Endodermal cell (in vitro differentiated cells): Measurements from ENCODE around the gene APOC4. TPM values are rescaled to one million over a fixed set of nuclear protein-coding genes. Genes with fewer than 3 reads are reported as not detected.
"Not testable (repeated sequence)": the region's sequence is repeated elsewhere in the genome, so short reads cannot be mapped to it uniquely, and the experiment has no call there.

Experiments
- DNase-seq: peaks from one replicate; pipeline ENCODE4 v3.0.0-alpha.2; 2017
- H3K27ac ChIP-seq: 2 replicates; pipeline ENCODE4 v1.5.1; 2013; ENCODE audit warnings: mild to moderate bottlenecking, low read depth, low read length, moderate library complexity
- H3K27me3 ChIP-seq: 2 replicates; pipeline ENCODE4 v1.6.1; 2013; ENCODE audit warnings: mild to moderate bottlenecking, low read length, moderate library complexity; ENCODE audit not compliant: insufficient read depth, control insufficient read depth, poor library complexity, severe bottlenecking
- H3K36me3 ChIP-seq: 2 replicates; pipeline ENCODE4 v1.7.0; 2013; ENCODE audit warnings: mild to moderate bottlenecking, low read length, moderate library complexity; ENCODE audit not compliant: control insufficient read depth, insufficient read depth
- H3K4me1 ChIP-seq: one replicate; pipeline ENCODE4 v1.7.0; 2013; ENCODE audit warnings: low read length; ENCODE audit not compliant: control insufficient read depth, insufficient read depth
- H3K4me3 ChIP-seq: 2 replicates; pipeline ENCODE4 v1.5.1; 2013; ENCODE audit warnings: mild to moderate bottlenecking, low read length, moderate library complexity
- H3K9ac ChIP-seq: 2 replicates; pipeline ENCODE4 v1.6.1; 2013; ENCODE audit warnings: mild to moderate bottlenecking, low read length, moderate library complexity; ENCODE audit not compliant: poor library complexity, severe bottlenecking; ENCODE audit errors: extremely low read depth
- H3K9me3 ChIP-seq: 2 replicates; pipeline ENCODE4 v1.6.1; 2013; ENCODE audit warnings: mild to moderate bottlenecking, low read length, moderate library complexity; ENCODE audit not compliant: control insufficient read depth
- H3K27ac Mint-ChIP-seq: 2 replicates; pipeline ENCODE4 v1.8.0; 2020; ENCODE audit warnings: mixed read lengths
- H3K27me3 Mint-ChIP-seq: 2 replicates; pipeline ENCODE4 v1.8.0; 2021; ENCODE audit warnings: mild to moderate bottlenecking, mixed read lengths; ENCODE audit not compliant: insufficient read depth
- H3K36me3 Mint-ChIP-seq: 2 replicates; pipeline ENCODE4 v1.8.0; 2020; ENCODE audit warnings: low read depth, mixed read lengths
- H3K4me1 Mint-ChIP-seq: 2 replicates; pipeline ENCODE4 v1.8.0; 2020; ENCODE audit warnings: mixed read lengths
- H3K4me3 Mint-ChIP-seq: 2 replicates; pipeline ENCODE4 v1.8.0; 2020; ENCODE audit warnings: mild to moderate bottlenecking, moderate library complexity, mixed read lengths
- H3K9me3 Mint-ChIP-seq: 2 replicates; pipeline ENCODE4 v1.8.0; 2020; ENCODE audit warnings: mild to moderate bottlenecking, mixed read lengths
- WGBS, 2 experiments: methylation state at CpG; one replicate each; pipeline versions ENCODE4 v1.1.5 to v1.1.7; 2013; ENCODE audit warnings: missing lambda C conversion rate in 2 of 2, mixed read lengths in 1 of 2; ENCODE audit not compliant: insufficient coverage in 1 of 2, insufficient read length in 1 of 2; 5-methylcytosine and 5-hydroxymethylcytosine counted together
- total RNA-seq, 2 donors: library from RNA; stranded (reverse); fragmentation: NEBNext Ultra II Directional in 1 of 2; extraction: Animal tissue kit (Norgen Biotek cat#: 25700) in 1 of 2; gene quantifications; 2 replicates in 1 of 2; 3 replicates in 1 of 2; pipeline ENCODE4 v1.2.1, GENCODE V29; 2021
- TF ChIP-seq, protein P1 (sequence below): fragments of 200-600 bp; sonication (generic); conservative IDR thresholded peaks from 2 replicates; pipeline ENCODE4 v1.5.0; 2021; ENCODE audit warnings: antibody characterized with exemption, mild to moderate bottlenecking

The APOC4 gene
- total RNA-seq, 2 donors from 2014 or later = not detected

DNA sequence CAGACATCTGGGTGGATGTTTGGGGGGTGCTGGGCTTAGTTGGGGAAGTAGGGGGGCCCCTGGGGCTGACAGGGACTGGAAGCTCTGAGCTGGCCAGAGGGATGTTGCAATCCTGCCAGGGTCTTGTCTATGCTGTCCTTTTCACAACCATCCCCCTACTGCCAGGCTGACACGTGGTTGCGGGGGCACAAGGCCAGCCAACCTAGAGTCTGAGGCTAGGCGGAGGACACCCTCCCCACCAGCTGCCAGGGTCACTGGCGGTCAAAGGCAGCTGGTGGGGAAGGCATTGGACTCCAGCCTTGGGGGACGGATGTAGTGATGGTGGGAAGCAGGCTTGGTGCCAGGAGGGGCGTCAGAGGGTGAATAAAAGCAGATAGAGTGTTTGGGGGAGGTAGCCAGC, 29.2 kb upstream of the APOC4 start:
- no peak for DNase-seq
- H3K4me3 Mint-ChIP-seq = peak overlapping the region; percentile 98
- peak overlapping the region; percentile 100 for H3K27ac Mint-ChIP-seq
- Histone ChIP-seq H3K27me3 (no peaks in the 10 kb centered on the region), H3K4me3 (no peak overlapping the region), H3K4me1 (no peaks in the 10 kb centered on the region), H3K9ac (no peak overlapping the region), H3K36me3 (peaks cover 24% of the 10 kb centered on the region), H3K27ac (no peak overlapping the region), H3K9me3 (no peaks in the 10 kb centered on the region)
- peaks cover 36% of the 10 kb centered on the region for H3K4me1 Mint-ChIP-seq
- H3K9me3 Mint-ChIP-seq = no peaks in the 10 kb centered on the region
- H3K36me3 Mint-ChIP-seq = peaks cover 28% of the 10 kb centered on the region
- WGBS, 2 experiments = 97% methylated on average over 6 of the region's 6 CpGs; no CpG with 5 or more reads in 1 of the 2 experiments
- TF ChIP-seq, protein P1, sequence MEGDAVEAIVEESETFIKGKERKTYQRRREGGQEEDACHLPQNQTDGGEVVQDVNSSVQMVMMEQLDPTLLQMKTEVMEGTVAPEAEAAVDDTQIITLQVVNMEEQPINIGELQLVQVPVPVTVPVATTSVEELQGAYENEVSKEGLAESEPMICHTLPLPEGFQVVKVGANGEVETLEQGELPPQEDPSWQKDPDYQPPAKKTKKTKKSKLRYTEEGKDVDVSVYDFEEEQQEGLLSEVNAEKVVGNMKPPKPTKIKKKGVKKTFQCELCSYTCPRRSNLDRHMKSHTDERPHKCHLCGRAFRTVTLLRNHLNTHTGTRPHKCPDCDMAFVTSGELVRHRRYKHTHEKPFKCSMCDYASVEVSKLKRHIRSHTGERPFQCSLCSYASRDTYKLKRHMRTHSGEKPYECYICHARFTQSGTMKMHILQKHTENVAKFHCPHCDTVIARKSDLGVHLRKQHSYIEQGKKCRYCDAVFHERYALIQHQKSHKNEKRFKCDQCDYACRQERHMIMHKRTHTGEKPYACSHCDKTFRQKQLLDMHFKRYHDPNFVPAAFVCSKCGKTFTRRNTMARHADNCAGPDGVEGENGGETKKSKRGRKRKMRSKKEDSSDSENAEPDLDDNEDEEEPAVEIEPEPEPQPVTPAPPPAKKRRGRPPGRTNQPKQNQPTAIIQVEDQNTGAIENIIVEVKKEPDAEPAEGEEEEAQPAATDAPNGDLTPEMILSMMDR = no peak
- no peaks in the 10 kb centered on the region for H3K27me3 Mint-ChIP-seq

- peaks cover 29% of the 10 kb centered on the region for H3K36me3 Mint-ChIP-seq
- WGBS, 2 experiments = 45 to 67% methylated on average over 17 to 22 of the region's 23 CpGs
- H3K36me3 ChIP-seq = peaks cover 22% of the 10 kb centered on the region
- H3K27me3 Mint-ChIP-seq, H3K9me3 ChIP-seq, H3K27me3 ChIP-seq, H3K4me1 ChIP-seq, H3K9me3 Mint-ChIP-seq: not testable (repeated sequence)
- peaks cover 31% of the 10 kb centered on the region for H3K4me1 Mint-ChIP-seq
- peak overlapping the region; percentile 100 for H3K27ac Mint-ChIP-seq
- H3K27ac ChIP-seq = peak overlapping the region; percentile 32
- H3K4me3 ChIP-seq = peak overlapping the region; percentile 89
- peak; percentile 61 for DNase-seq
- H3K4me3 Mint-ChIP-seq = peak overlapping the region; percentile 98
- peak overlapping the region; percentile 90 for H3K9ac ChIP-seq
Observed at GRCh38 chr19:44913512-44914432, 28.3 kb upstream of the APOC4 start.

- H3K4me3 ChIP-seq = peak within 1 kb of the TSS; percentile 89
- H3K27me3 Mint-ChIP-seq, H3K9me3 Mint-ChIP-seq, H3K4me1 ChIP-seq, H3K27me3 ChIP-seq, H3K9me3 ChIP-seq: not testable (repeated sequence)
- H3K27ac ChIP-seq = peak within 1 kb of the TSS; percentile 71
- H3K27ac Mint-ChIP-seq = peak within 1 kb of the TSS; percentile 100
- 1 to 5% methylated on average over 8 to 21 of the region's 28 CpGs for WGBS, 2 experiments
- H3K36me3 Mint-ChIP-seq = peaks cover 31% of the 10 kb centered on the region
- H3K9ac ChIP-seq = peak within 1 kb of the TSS; percentile 90
- H3K36me3 ChIP-seq = peaks cover 30% of the 10 kb centered on the region
- H3K4me1 Mint-ChIP-seq = peaks cover 27% of the 10 kb centered on the region
- H3K4me3 Mint-ChIP-seq = peak within 1 kb of the TSS; percentile 98
- DNase-seq = peak; percentile 96
Observed at GRCh38 chr19:44914433-44915206, 27.4 kb upstream of the APOC4 start, which contains the start of gene APOC1. APOC1 (plus strand) TSS chr19:44914608; CDS start chr19:44914892, 284 bp downstream.
